ENCODE data around the gene ANKRD10.

The ANKRD10 gene

DNA sequence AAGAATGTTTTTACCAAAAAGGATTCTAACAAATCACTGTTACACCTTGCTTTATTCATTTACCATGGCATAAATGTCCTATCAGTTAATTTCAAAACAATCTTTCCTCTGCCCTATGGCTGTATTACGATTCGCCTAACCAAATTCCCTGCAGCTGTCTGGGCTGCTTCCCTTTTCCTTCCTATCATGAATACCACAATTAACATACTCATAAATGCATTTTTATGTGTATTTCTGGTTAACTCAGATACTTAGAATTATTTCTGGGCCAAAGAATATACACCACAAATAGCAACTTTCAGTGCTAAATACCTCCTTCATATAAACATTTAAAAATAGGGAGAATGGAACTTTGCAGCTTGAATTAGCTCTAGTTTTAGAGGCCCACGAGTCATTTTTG, 30.4 kb downstream of the ANKRD10 start:
- Histone ChIP-seq H3K27ac (no peak overlapping the region), H3K4me3 (ENCODE audit: low read depth, low read length) (no peak overlapping the region), H3K9me3 (ENCODE audit: severe bottlenecking) (no peaks in the 10 kb centered on the region), H3K36me3 (peaks cover 3% of the 10 kb centered on the region; the same call in 1 of the 2 replicates), H3K27me3 (ENCODE audit: insufficient read depth, low read depth, severe bottlenecking) (no peaks in the 10 kb centered on the region)
- DNase-seq: no peak
- TF ChIP-seq, protein P1, sequence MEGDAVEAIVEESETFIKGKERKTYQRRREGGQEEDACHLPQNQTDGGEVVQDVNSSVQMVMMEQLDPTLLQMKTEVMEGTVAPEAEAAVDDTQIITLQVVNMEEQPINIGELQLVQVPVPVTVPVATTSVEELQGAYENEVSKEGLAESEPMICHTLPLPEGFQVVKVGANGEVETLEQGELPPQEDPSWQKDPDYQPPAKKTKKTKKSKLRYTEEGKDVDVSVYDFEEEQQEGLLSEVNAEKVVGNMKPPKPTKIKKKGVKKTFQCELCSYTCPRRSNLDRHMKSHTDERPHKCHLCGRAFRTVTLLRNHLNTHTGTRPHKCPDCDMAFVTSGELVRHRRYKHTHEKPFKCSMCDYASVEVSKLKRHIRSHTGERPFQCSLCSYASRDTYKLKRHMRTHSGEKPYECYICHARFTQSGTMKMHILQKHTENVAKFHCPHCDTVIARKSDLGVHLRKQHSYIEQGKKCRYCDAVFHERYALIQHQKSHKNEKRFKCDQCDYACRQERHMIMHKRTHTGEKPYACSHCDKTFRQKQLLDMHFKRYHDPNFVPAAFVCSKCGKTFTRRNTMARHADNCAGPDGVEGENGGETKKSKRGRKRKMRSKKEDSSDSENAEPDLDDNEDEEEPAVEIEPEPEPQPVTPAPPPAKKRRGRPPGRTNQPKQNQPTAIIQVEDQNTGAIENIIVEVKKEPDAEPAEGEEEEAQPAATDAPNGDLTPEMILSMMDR (IDR thresholded peaks at IDR 0.05; ENCODE audit: low read depth, low read length): no peak

- no peak for DNase-seq
- TF ChIP-seq, protein P1 (IDR thresholded peaks at IDR 0.05; ENCODE audit: low read depth, low read length): no peak
- Histone ChIP-seq H3K9me3 (ENCODE audit: severe bottlenecking) (no peaks in the 10 kb centered on the region), H3K36me3 (peaks cover 5% of the 10 kb centered on the region; the same call in 1 of the 2 replicates), H3K27ac (no peak overlapping the region), H3K4me3 (ENCODE audit: low read depth, low read length) (no peak overlapping the region), H3K27me3 (ENCODE audit: insufficient read depth, low read depth, severe bottlenecking) (no peaks in the 10 kb centered on the region)
These were observed 31.3 kb downstream of the ANKRD10 start for GRCh38 chr13:110883542-110883941.

- H3K27me3 ChIP-seq (ENCODE audit: insufficient read depth, low read depth, severe bottlenecking): no peaks in the 10 kb centered on the region
- TF ChIP-seq, protein P1 (IDR thresholded peaks at IDR 0.05; ENCODE audit: low read depth, low read length): no peak
- H3K27ac ChIP-seq: no peak overlapping the region
- peaks cover 5% of the 10 kb centered on the region; the same call in 1 of the 2 replicates for H3K36me3 ChIP-seq
- DNase-seq: no peak
- no peaks in the 10 kb centered on the region for H3K9me3 ChIP-seq (ENCODE audit: severe bottlenecking)
- no peak overlapping the region for H3K4me3 ChIP-seq (ENCODE audit: low read depth, low read length)
These were observed 31.9 kb downstream of the ANKRD10 start for GRCh38 chr13:110882972-110883371.

- Histone ChIP-seq H3K36me3 (peaks cover 5% of the 10 kb centered on the region; the same call in 1 of the 2 replicates), H3K27ac (no peak overlapping the region), H3K4me3 (ENCODE audit: low read depth, low read length) (no peak overlapping the region), H3K9me3 (ENCODE audit: severe bottlenecking) (no peaks in the 10 kb centered on the region), H3K27me3 (ENCODE audit: insufficient read depth, low read depth, severe bottlenecking) (no peaks in the 10 kb centered on the region)
- DNase-seq: peak; percentile 37
- TF ChIP-seq, protein P1 (IDR thresholded peaks at IDR 0.05; ENCODE audit: low read depth, low read length): no peak
These were observed 32.8 kb downstream of the ANKRD10 start for GRCh38 chr13:110881839-110882627.

GRCh38 chr13:110880627-110881026, 34.2 kb downstream of the ANKRD10 start:
- TF ChIP-seq, protein P1 (IDR thresholded peaks at IDR 0.05; ENCODE audit: low read depth, low read length): no peak
- Histone ChIP-seq H3K27ac (no peak overlapping the region), H3K4me3 (ENCODE audit: low read depth, low read length) (no peak overlapping the region), H3K27me3 (ENCODE audit: insufficient read depth, low read depth, severe bottlenecking) (no peaks in the 10 kb centered on the region), H3K9me3 (ENCODE audit: severe bottlenecking) (no peaks in the 10 kb centered on the region), H3K36me3 (peaks cover 5% of the 10 kb centered on the region; the same call in 1 of the 2 replicates)
- DNase-seq: no peak
